Measurements from ENCODE around the gene KCNF1. TPM values are rescaled to one million over a fixed set of nuclear protein-coding genes. Genes with fewer than 3 reads are reported as not detected.
"Not testable (repeated sequence)": the region's sequence is repeated elsewhere in the genome, so short reads cannot be mapped to it uniquely, and the experiment has no call there.

The KCNF1 gene
- polyA plus RNA-seq, 3 donors, result 1.00 to 1.4 (median 1.2) TPM

- DNase-seq (ENCODE audit: extremely low read depth in 1 of 11, low read depth in 9 of 11, low spot score in 4 of 11), result no peak
Observed at GRCh38 chr2:10954416-10954815, 42.7 kb downstream of the KCNF1 start.

GRCh38 chr2:10954856-10955818 lies 43.4 kb downstream of the KCNF1 start:
- no peak for DNase-seq (ENCODE audit: extremely low read depth in 1 of 11, low read depth in 9 of 11, low spot score in 4 of 11)

GRCh38 chr2:10956006-10956790 lies 44.5 kb downstream of the KCNF1 start:
- no peak for DNase-seq (ENCODE audit: extremely low read depth in 1 of 11, low read depth in 9 of 11, low spot score in 4 of 11)

- no peak for DNase-seq (ENCODE audit: extremely low read depth in 1 of 11, low read depth in 9 of 11, low spot score in 4 of 11)
Observed at GRCh38 chr2:10957391-10957790, 45.7 kb downstream of the KCNF1 start.

GRCh38 chr2:10958452-10958851 lies 46.7 kb downstream of the KCNF1 start:
- not testable (repeated sequence) for DNase-seq (ENCODE audit: extremely low read depth in 1 of 11, low read depth in 9 of 11, low spot score in 4 of 11)

GRCh38 chr2:10960606-10961489 lies 49.1 kb downstream of the KCNF1 start:
- DNase-seq (ENCODE audit: extremely low read depth in 1 of 11, low read depth in 9 of 11, low spot score in 4 of 11), result no peak

GRCh38 chr2:10961490-10961875 lies 49.7 kb downstream of the KCNF1 start:
- no peak for DNase-seq (ENCODE audit: extremely low read depth in 1 of 11, low read depth in 9 of 11, low spot score in 4 of 11)

- no peak for DNase-seq (ENCODE audit: extremely low read depth in 1 of 11, low read depth in 9 of 11, low spot score in 4 of 11)
Observed at GRCh38 chr2:10962004-10962403, 50.3 kb downstream of the KCNF1 start.

- DNase-seq (ENCODE audit: extremely low read depth in 1 of 11, low read depth in 9 of 11, low spot score in 4 of 11), result no peak
Observed at GRCh38 chr2:10963155-10963554, 51.4 kb downstream of the KCNF1 start.

Other genes with a start within 250 kb of the KCNF1 start
- gene NOL10, start 222.0 kb upstream of the KCNF1 start, polyA plus RNA-seq (ENCODE audit: insufficient read length in 3 of 3), result 10 to 100 TPM; 25.5 to 32.7 (median 27.2) TPM
- gene ATP6V1C2, start 190.3 kb upstream of the KCNF1 start, polyA plus RNA-seq (ENCODE audit: insufficient read length in 3 of 3), result 10 to 100 TPM in 1 of 3 donors, 1 to 10 TPM in 2; 4.8 to 11.3 (median 5.1) TPM
- 100 to 1,000 TPM; 335 to 375 (median 363) TPM for gene PDIA6, start 99.1 kb upstream of the KCNF1 start, polyA plus RNA-seq (ENCODE audit: insufficient read length in 3 of 3)
- gene SLC66A3, start 243.5 kb downstream of the KCNF1 start, polyA plus RNA-seq (ENCODE audit: insufficient read length in 3 of 3), result 10 to 100 TPM; 19.3 to 24.4 (median 23.8) TPM